ENCODE data around the gene PSMD6. TPM values are rescaled to one million over a fixed set of nuclear protein-coding genes. Genes with fewer than 3 reads are reported as not detected.

The PSMD6 gene
- total RNA-seq, 1 experiment from 2014 or later = 66.5 TPM

- Histone ChIP-seq H3K4me1 (ENCODE audit: insufficient read depth, low read length, poor library complexity, severe bottlenecking) (no peaks in the 10 kb centered on the region), H3K4me3 (ENCODE audit: low read depth, low read length, poor library complexity, severe bottlenecking) (no peak overlapping the region), H3K27ac (ENCODE audit: low read depth, low read length, poor library complexity, severe bottlenecking) (no peak overlapping the region), H3K9me3 (ENCODE audit: low read depth, low read length, poor library complexity, severe bottlenecking) (no peaks in the 10 kb centered on the region), H3K36me3 (ENCODE audit: insufficient read depth, low read length, poor library complexity, severe bottlenecking) (no peaks in the 10 kb centered on the region), H3K27me3 (replicated peaks; ENCODE audit: insufficient read depth, low read depth, low read length, poor library complexity) (peaks cover 5% of the 10 kb centered on the region)
- POLR2A ChIA-PET (ENCODE audit: low non-redundant PET) = no interaction called here
- CTCF ChIA-PET = no interaction called here
- no peak for DNase-seq (ENCODE audit: low spot score)
- intact Hi-C loops (cut with micrococcal nuclease; ENCODE audit: unreplicated experiment) = no loop called here
- BruUV-seq (replicated peaks) = no TSS peak
- TF ChIP-seq CTCF (conservative IDR thresholded peaks at IDR 0.05; ENCODE audit: low read depth, low read length) (no peak), EZH2 (IDR thresholded peaks at IDR 0.05; ENCODE audit: borderline replicate concordance, low read depth, low read length, poor library complexity, severe bottlenecking) (no peak)
These were observed 6.0 kb upstream of the PSMD6 start for GRCh38 chr3:64029287-64029686.

GRCh38 chr3:64028754-64029153 is 5.5 kb upstream of the PSMD6 start:
- no peak for TF ChIP-seq EZH2 (IDR thresholded peaks at IDR 0.05; ENCODE audit: borderline replicate concordance, low read depth, low read length, poor library complexity, severe bottlenecking)
- no peak for TF ChIP-seq CTCF (conservative IDR thresholded peaks at IDR 0.05; ENCODE audit: low read depth, low read length)
- BruUV-seq (replicated peaks) = no TSS peak
- no peak for DNase-seq (ENCODE audit: low spot score)
- Histone ChIP-seq H3K27me3 (replicated peaks; ENCODE audit: insufficient read depth, low read depth, low read length, poor library complexity) (peaks cover 5% of the 10 kb centered on the region), H3K4me1 (ENCODE audit: insufficient read depth, low read length, poor library complexity, severe bottlenecking) (no peaks in the 10 kb centered on the region), H3K4me3 (ENCODE audit: low read depth, low read length, poor library complexity, severe bottlenecking) (no peak overlapping the region), H3K36me3 (ENCODE audit: insufficient read depth, low read length, poor library complexity, severe bottlenecking) (no peaks in the 10 kb centered on the region), H3K9me3 (ENCODE audit: low read depth, low read length, poor library complexity, severe bottlenecking) (no peaks in the 10 kb centered on the region), H3K27ac (ENCODE audit: low read depth, low read length, poor library complexity, severe bottlenecking) (no peak overlapping the region)
- ChIA-PET CTCF (no interaction called here), POLR2A (ENCODE audit: low non-redundant PET) (no interaction called here)
- intact Hi-C loops (cut with micrococcal nuclease; ENCODE audit: unreplicated experiment) = no loop called here

GRCh38 chr3:64027658-64028057 is 4.4 kb upstream of the PSMD6 start:
- Histone ChIP-seq H3K4me3 (ENCODE audit: low read depth, low read length, poor library complexity, severe bottlenecking) (no peak overlapping the region), H3K4me1 (ENCODE audit: insufficient read depth, low read length, poor library complexity, severe bottlenecking) (no peaks in the 10 kb centered on the region), H3K36me3 (ENCODE audit: insufficient read depth, low read length, poor library complexity, severe bottlenecking) (no peaks in the 10 kb centered on the region), H3K27me3 (replicated peaks; ENCODE audit: insufficient read depth, low read depth, low read length, poor library complexity) (peaks cover 5% of the 10 kb centered on the region), H3K9me3 (ENCODE audit: low read depth, low read length, poor library complexity, severe bottlenecking) (no peaks in the 10 kb centered on the region), H3K27ac (ENCODE audit: low read depth, low read length, poor library complexity, severe bottlenecking) (no peak overlapping the region)
- CTCF ChIA-PET = no interaction called here
- intact Hi-C loops (cut with micrococcal nuclease; ENCODE audit: unreplicated experiment) = no loop called here
- no TSS peak for BruUV-seq (replicated peaks)
- TF ChIP-seq EZH2 (IDR thresholded peaks at IDR 0.05; ENCODE audit: borderline replicate concordance, low read depth, low read length, poor library complexity, severe bottlenecking) (no peak), CTCF (conservative IDR thresholded peaks at IDR 0.05; ENCODE audit: low read depth, low read length) (no peak)
- POLR2A ChIA-PET (ENCODE audit: low non-redundant PET) = no interaction called here
- no peak for DNase-seq (ENCODE audit: low spot score)
